Measurements from ENCODE around the gene EML4.

Gene EML4

GRCh38 chr2:42359304-42359964 is 190.3 kb downstream of the EML4 start:
- peak in 1 of 2 experiments; percentile 6 for DNase-seq (ENCODE audit: low read depth in 1 of 2, low spot score in 1 of 2)
- TF ChIP-seq SPI1 (IDR thresholded peaks at IDR 0.05; ENCODE audit: borderline replicate concordance, low read depth) (no peak), CTCF (IDR thresholded peaks at IDR 0.05; ENCODE audit: insufficient read depth, low read length) (no peak), GABPA (IDR thresholded peaks at IDR 0.05; ENCODE audit: low read depth) (no peak), POLR2AphosphoS5 (IDR thresholded peaks at IDR 0.05; ENCODE audit: low read depth) (no peak), REST (IDR thresholded peaks at IDR 0.05; ENCODE audit: insufficient replicate concordance, low read depth) (no peak)
- Histone ChIP-seq H3K27me3 (ENCODE audit: insufficient read depth, poor library complexity, severe bottlenecking) (no peaks in the 10 kb centered on the region), H3K27ac (replicated peaks) (peak overlapping the region; percentile 98), H3K4me3 (replicated peaks; ENCODE audit: insufficient read depth, low read length) (peak overlapping the region; percentile 79)

DNA sequence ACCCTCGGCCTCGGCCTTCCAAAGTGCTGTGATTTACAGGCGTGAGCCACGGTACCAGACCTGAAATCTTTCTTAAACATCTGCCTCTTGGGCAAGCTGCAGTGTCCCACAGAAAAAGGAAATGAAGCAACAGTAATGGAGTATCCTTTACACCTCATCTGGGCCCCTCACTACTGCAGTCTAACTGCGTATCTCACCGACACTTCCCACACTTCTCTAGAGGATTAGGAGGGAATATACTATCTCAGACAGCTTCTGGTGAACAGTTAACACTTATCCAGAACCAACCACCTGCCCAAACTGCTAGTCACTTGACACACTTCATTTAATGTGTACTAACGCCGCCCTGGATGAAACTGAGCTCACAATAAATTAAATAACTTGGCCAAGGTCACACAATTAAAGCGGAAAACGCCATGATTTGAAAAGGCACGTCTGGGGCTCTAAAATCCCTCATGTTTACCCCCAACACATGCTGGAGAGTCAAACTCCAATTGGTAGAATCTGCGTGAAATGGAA is 190.9 kb downstream of the EML4 start:
- Histone ChIP-seq H3K4me3 (replicated peaks; ENCODE audit: insufficient read depth, low read length) (peak overlapping the region; percentile 79), H3K27ac (replicated peaks) (peak overlapping the region; percentile 98), H3K27me3 (ENCODE audit: insufficient read depth, poor library complexity, severe bottlenecking) (no peaks in the 10 kb centered on the region)
- TF ChIP-seq POLR2AphosphoS5 (IDR thresholded peaks at IDR 0.05; ENCODE audit: low read depth) (peak; percentile 89), GABPA (IDR thresholded peaks at IDR 0.05; ENCODE audit: low read depth) (peak; percentile 55), CTCF (IDR thresholded peaks at IDR 0.05; ENCODE audit: insufficient read depth, low read length) (no peak), SPI1 (IDR thresholded peaks at IDR 0.05; ENCODE audit: borderline replicate concordance, low read depth) (peak; percentile 57; the same call in 1 of the 2 replicates), REST (IDR thresholded peaks at IDR 0.05; ENCODE audit: insufficient replicate concordance, low read depth) (peak; percentile 54)
- DNase-seq (ENCODE audit: low read depth in 1 of 2, low spot score in 1 of 2), result peak; percentile 65 to 77

DNA sequence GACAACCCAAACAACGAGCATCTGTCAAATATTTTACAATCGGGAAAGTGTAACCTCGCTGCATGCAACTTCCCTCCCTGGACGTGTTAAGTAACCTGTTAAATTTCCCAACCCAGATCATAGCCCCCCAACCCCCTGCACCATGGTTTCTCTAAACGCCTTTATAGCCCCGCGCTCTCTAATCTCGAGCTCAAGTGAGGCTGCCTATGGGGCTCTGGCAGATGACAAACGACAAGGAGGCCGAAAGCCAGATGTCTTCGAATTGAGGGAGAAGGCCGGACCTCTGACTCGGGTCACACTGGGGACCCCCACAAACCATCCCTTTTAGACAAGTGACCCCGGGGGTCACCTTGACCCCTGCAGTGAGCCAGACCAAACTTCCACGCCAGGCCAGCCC is 191.3 kb downstream of the EML4 start:
- peak overlapping the region; percentile 98 for H3K27ac ChIP-seq (replicated peaks)

More for the DNA sequence above, 191.3 kb downstream of the EML4 start:
- Histone ChIP-seq H3K4me3 (replicated peaks; ENCODE audit: insufficient read depth, low read length) (peak overlapping the region; percentile 79), H3K27me3 (ENCODE audit: insufficient read depth, poor library complexity, severe bottlenecking) (no peaks in the 10 kb centered on the region)
- DNase-seq (ENCODE audit: low read depth in 1 of 2, low spot score in 1 of 2), result peak; percentile 3 to 22
- TF ChIP-seq CTCF (IDR thresholded peaks at IDR 0.05; ENCODE audit: insufficient read depth, low read length) (no peak), REST (IDR thresholded peaks at IDR 0.05; ENCODE audit: insufficient replicate concordance, low read depth) (no peak), POLR2AphosphoS5 (IDR thresholded peaks at IDR 0.05; ENCODE audit: low read depth) (no peak), GABPA (IDR thresholded peaks at IDR 0.05; ENCODE audit: low read depth) (no peak), SPI1 (IDR thresholded peaks at IDR 0.05; ENCODE audit: borderline replicate concordance, low read depth) (no peak)
